Astrocyte (in vitro differentiated cells and primary cell): ENCODE results near the gene MEDAG. TPM values are rescaled to one million over a fixed set of nuclear protein-coding genes. Genes with fewer than 3 reads are reported as not detected.

ENCODE experiments used
- DNase-seq: peaks from one replicate; pipeline ENCODE4 v3.0.0-alpha.2; 2010; ENCODE audit warnings: low read depth
- FAIRE-seq: peaks from 2 replicates; lab custom pipeline; 2011; peaks lifted over from hg19 to GRCh38; lab: Jason Lieb, UNC
- H2AFZ ChIP-seq: 2 replicates; pipeline ENCODE4 v1.6.0; 2012; ENCODE audit warnings: low read depth, low read length, inconsistent platforms
- H3K27ac ChIP-seq: 2 replicates; pipeline ENCODE4 v1.5.1; 2011; ENCODE audit warnings: low read depth, low read length, inconsistent platforms
- H3K27me3 ChIP-seq: 2 replicates; pipeline ENCODE4 v1.6.0; 2011; ENCODE audit warnings: low read length, inconsistent platforms; ENCODE audit not compliant: insufficient read depth
- H3K36me3 ChIP-seq: 2 replicates; pipeline ENCODE4 v1.5.1; 2011; ENCODE audit warnings: low read length, inconsistent platforms; ENCODE audit not compliant: insufficient read depth
- H3K4me1 ChIP-seq: 2 replicates; pipeline ENCODE4 v1.5.1; 2011; ENCODE audit warnings: low read length, inconsistent platforms; ENCODE audit not compliant: insufficient read depth
- H3K4me2 ChIP-seq: 2 replicates; pipeline ENCODE4 v1.6.0; 2012; ENCODE audit warnings: low read length, inconsistent platforms
- H3K4me3 ChIP-seq: 2 replicates; pipeline ENCODE4 v1.5.1; 2011; ENCODE audit warnings: low read depth, mild to moderate bottlenecking, low read length, inconsistent platforms; ENCODE audit not compliant: insufficient read depth
- H3K79me2 ChIP-seq: 2 replicates; pipeline ENCODE4 v1.6.0; 2012; ENCODE audit warnings: mild to moderate bottlenecking, low read length, inconsistent platforms; ENCODE audit not compliant: insufficient read depth
- H3K9ac ChIP-seq: 2 replicates; pipeline ENCODE4 v1.6.0; 2012; ENCODE audit warnings: mild to moderate bottlenecking, low read length, inconsistent platforms
- H3K9me3 ChIP-seq: 2 replicates; pipeline ENCODE4 v1.5.1; 2012; ENCODE audit warnings: low read depth, mild to moderate bottlenecking, low read length, inconsistent platforms; ENCODE audit not compliant: insufficient read depth
- H4K20me1 ChIP-seq: 2 replicates; pipeline ENCODE4 v1.6.0; 2012; ENCODE audit warnings: low read length, inconsistent platforms; ENCODE audit not compliant: insufficient read depth
- H3K27ac Mint-ChIP-seq: one replicate; pipeline ENCODE4 v1.8.0; 2021; ENCODE audit warnings: mild to moderate bottlenecking, mixed read lengths; ENCODE audit not compliant: unreplicated experiment
- H3K27me3 Mint-ChIP-seq: one replicate; pipeline ENCODE4 v1.8.0; 2021; ENCODE audit warnings: low read depth, mixed read lengths; ENCODE audit not compliant: unreplicated experiment
- H3K36me3 Mint-ChIP-seq: one replicate; pipeline ENCODE4 v1.8.0; 2021; ENCODE audit warnings: low read depth, mixed read lengths; ENCODE audit not compliant: unreplicated experiment
- H3K4me1 Mint-ChIP-seq: one replicate; pipeline ENCODE4 v1.8.0; 2021; ENCODE audit warnings: low read depth, mixed read lengths; ENCODE audit not compliant: unreplicated experiment
- H3K4me3 Mint-ChIP-seq: one replicate; pipeline ENCODE4 v1.8.0; 2021; ENCODE audit warnings: mild to moderate bottlenecking, moderate library complexity, mixed read lengths; ENCODE audit not compliant: unreplicated experiment
- H3K9me3 Mint-ChIP-seq: one replicate; pipeline ENCODE4 v1.8.0; 2021; ENCODE audit warnings: mild to moderate bottlenecking, mixed read lengths; ENCODE audit not compliant: unreplicated experiment
- EZH2 ChIP-seq: IDR thresholded peaks from 2 replicates; pipeline ENCODE4 v1.6.1; 2012; ENCODE audit warnings: mild to moderate bottlenecking, low read length, inconsistent platforms; ENCODE audit not compliant: insufficient read depth
- total RNA-seq: library from RNA; stranded (reverse); gene quantifications from 2 replicates; pipeline ENCODE4 v1.2.1, GENCODE V29; 2021
- TF ChIP-seq, protein P1 (sequence below): IDR thresholded peaks from 2 replicates; pipeline ENCODE4 v1.5.1; 2011; ENCODE audit warnings: low read depth, mild to moderate bottlenecking, inconsistent platforms, low read length, moderate library complexity; ENCODE audit not compliant: insufficient read depth

The MEDAG gene
- total RNA-seq, 1 donor from 2014 or later, result 1.5 TPM

GRCh38 chr13:30864433-30865122, 41.5 kb upstream of the MEDAG start:
- Mint-ChIP-seq H3K9me3 (no peaks in the 10 kb centered on the region), H3K27me3 (no peaks in the 10 kb centered on the region), H3K27ac (peak overlapping the region; percentile 100), H3K36me3 (no peaks in the 10 kb centered on the region), H3K4me1 (peaks cover 38% of the 10 kb centered on the region), H3K4me3 (peak overlapping the region; percentile 31)
- no peaks in the 10 kb centered on the region for H3K9me3 ChIP-seq
- H3K36me3 ChIP-seq, result no peaks in the 10 kb centered on the region
- TF ChIP-seq, protein P1, sequence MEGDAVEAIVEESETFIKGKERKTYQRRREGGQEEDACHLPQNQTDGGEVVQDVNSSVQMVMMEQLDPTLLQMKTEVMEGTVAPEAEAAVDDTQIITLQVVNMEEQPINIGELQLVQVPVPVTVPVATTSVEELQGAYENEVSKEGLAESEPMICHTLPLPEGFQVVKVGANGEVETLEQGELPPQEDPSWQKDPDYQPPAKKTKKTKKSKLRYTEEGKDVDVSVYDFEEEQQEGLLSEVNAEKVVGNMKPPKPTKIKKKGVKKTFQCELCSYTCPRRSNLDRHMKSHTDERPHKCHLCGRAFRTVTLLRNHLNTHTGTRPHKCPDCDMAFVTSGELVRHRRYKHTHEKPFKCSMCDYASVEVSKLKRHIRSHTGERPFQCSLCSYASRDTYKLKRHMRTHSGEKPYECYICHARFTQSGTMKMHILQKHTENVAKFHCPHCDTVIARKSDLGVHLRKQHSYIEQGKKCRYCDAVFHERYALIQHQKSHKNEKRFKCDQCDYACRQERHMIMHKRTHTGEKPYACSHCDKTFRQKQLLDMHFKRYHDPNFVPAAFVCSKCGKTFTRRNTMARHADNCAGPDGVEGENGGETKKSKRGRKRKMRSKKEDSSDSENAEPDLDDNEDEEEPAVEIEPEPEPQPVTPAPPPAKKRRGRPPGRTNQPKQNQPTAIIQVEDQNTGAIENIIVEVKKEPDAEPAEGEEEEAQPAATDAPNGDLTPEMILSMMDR, result no peak
- TF ChIP-seq EZH2, result no peak
- peak overlapping the region; percentile 91 for H3K9ac ChIP-seq
- H3K27ac ChIP-seq, result peak overlapping the region; percentile 100
- FAIRE-seq, result peak; percentile 83
- no peaks in the 10 kb centered on the region for H3K79me2 ChIP-seq
- no peaks in the 10 kb centered on the region for H3K27me3 ChIP-seq
- peaks cover 51% of the 10 kb centered on the region for H3K4me1 ChIP-seq
- H3K4me2 ChIP-seq, result peak overlapping the region; percentile 85
- no peaks in the 10 kb centered on the region for H4K20me1 ChIP-seq
- H3K4me3 ChIP-seq, result peak overlapping the region; percentile 37
- peak overlapping the region; percentile 25 for H2AFZ ChIP-seq
- peak; percentile 99 for DNase-seq

DNA sequence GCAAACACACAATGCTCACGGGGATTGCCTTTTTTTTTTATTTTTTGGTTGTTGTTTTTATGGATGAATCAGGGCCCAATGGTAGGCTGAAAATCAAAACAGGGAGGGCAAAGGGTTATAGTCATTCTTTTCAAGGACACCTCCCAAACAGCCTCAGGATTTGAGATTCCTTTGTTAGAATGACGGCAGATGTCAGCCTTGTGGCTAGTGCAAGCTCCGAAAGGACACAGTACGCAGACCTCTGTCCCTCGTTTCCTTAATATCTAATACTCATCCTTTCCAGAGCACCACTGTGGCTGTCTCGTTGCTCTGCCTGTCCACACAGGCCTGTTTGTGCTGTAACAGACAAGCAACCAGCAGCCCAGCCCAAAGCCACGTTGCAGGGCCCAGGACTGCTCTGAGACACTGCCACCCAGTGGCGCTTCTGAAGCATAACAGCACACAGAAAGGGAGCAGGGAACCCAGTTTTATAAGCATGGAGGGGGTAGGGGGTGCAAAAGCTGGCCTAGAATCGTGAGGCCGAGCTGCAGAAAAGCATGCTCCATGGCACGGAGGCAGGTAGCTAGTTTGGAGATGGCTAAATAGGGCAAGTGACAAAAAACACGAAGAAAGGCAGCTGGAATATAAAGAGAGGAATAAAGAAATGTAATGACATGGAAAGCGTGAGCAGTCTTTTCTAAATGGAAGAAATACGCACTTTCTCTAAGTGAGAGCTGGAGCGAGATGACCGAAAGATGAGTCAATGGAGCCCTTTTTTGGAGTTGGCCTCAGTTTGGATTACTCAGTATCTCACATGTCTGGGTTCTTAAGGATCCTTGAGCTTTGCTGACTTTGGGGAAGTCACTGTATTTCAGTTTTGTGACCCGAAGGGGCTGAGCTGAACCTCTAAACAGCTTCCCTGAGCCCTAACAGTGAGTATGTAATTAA, 40.7 kb upstream of the MEDAG start:
- Histone ChIP-seq H3K9ac (peak overlapping the region; percentile 91), H3K4me1 (peaks cover 55% of the 10 kb centered on the region), H4K20me1 (no peaks in the 10 kb centered on the region), H3K27ac (peak overlapping the region; percentile 100), H3K79me2 (no peaks in the 10 kb centered on the region), H2AFZ (peak overlapping the region; percentile 52), H3K9me3 (no peaks in the 10 kb centered on the region), H3K27me3 (no peaks in the 10 kb centered on the region), H3K36me3 (no peaks in the 10 kb centered on the region), H3K4me3 (peak overlapping the region; percentile 37), H3K4me2 (peak overlapping the region; percentile 85)
- DNase-seq (peak; percentile 95), FAIRE-seq (peak; percentile 98)
- Mint-ChIP-seq H3K4me1 (peaks cover 46% of the 10 kb centered on the region), H3K9me3 (no peaks in the 10 kb centered on the region), H3K27me3 (no peaks in the 10 kb centered on the region), H3K27ac (peak overlapping the region; percentile 100), H3K4me3 (peak overlapping the region; percentile 69), H3K36me3 (no peaks in the 10 kb centered on the region)
- no peak for TF ChIP-seq EZH2
- TF ChIP-seq, protein P1, result peak; percentile 96
